ENCODE data around the gene CPTP. TPM values are rescaled to one million over a fixed set of nuclear protein-coding genes. Genes with fewer than 3 reads are reported as not detected.
A peak's percentile ranks its signal among the peaks of the same experiment; 100 is the strongest.

Gene CPTP
- polyA plus RNA-seq (2013, experiment 1 of 2), result 9.4 TPM
- 9.2 TPM for polyA plus RNA-seq (2013, experiment 2 of 2)

- Histone ChIP-seq H4K8ac (ENCODE audit: low read depth, low read length) (peak within 1 kb of the TSS; percentile 23), H4K91ac (ENCODE audit: low read depth, low read length, poor library complexity) (no peak within 1 kb of the TSS), H2BK15ac (ENCODE audit: low read length) (peak within 1 kb of the TSS; percentile 89), H3K14ac (ENCODE audit: low read length) (peak within 1 kb of the TSS; percentile 94), H3K27me3 (ENCODE audit: control insufficient read depth in 3 of 3, insufficient read depth in 3 of 3, low read depth in 1 of 3, low read length in 3 of 3) (peaks cover 0 to 2% (median 0%) of the 10 kb centered on the region in 3 experiments), H3K4me3 (ENCODE audit: low read length in 2 of 2) (peak within 1 kb of the TSS; percentile 97 to 99), H3K18ac (ENCODE audit: low read length) (peak within 1 kb of the TSS; percentile 92), H2BK12ac (ENCODE audit: low read length) (peak within 1 kb of the TSS; percentile 16), H3K79me1 (ENCODE audit: low read depth, low read length) (peaks cover 54% of the 10 kb centered on the region), H3K36me3 (replicated peaks in 1 of 2; ENCODE audit: control insufficient read depth in 2 of 2, insufficient read depth in 2 of 2, low read length in 2 of 2) (peaks cover 22 to 62% of the 10 kb centered on the region in 2 donors), H3K27ac (replicated peaks; ENCODE audit: low read length) (no peak within 1 kb of the TSS), H3K9ac (ENCODE audit: low read depth, low read length, poor library complexity) (peak within 1 kb of the TSS; percentile 97), H2BK120ac (ENCODE audit: low read depth, low read length) (peak within 1 kb of the TSS; percentile 72), H3K23ac (ENCODE audit: low read depth, low read length, poor library complexity) (peak within 1 kb of the TSS; percentile 91), H3K4me2 (ENCODE audit: insufficient read depth, low read length, poor library complexity, severe bottlenecking) (peak within 1 kb of the TSS; percentile 98), H2AK5ac (ENCODE audit: low read depth, low read length) (peak within 1 kb of the TSS; percentile 99), H3K4ac (ENCODE audit: low read length) (peak within 1 kb of the TSS; percentile 76), H3K4me1 (ENCODE audit: control insufficient read depth in 2 of 2, insufficient read depth in 1 of 2, low read depth in 1 of 2, low read length in 2 of 2) (peaks cover 14 to 16% of the 10 kb centered on the region in 2 donors), H2AFZ (ENCODE audit: low read length) (peak within 1 kb of the TSS; percentile 93), H2BK5ac (ENCODE audit: low read length) (peak within 1 kb of the TSS; percentile 94), H3K9me3 (replicated peaks in 1 of 2; ENCODE audit: control insufficient read depth in 2 of 2, insufficient read depth in 1 of 2, low read depth in 1 of 2, low read length in 2 of 2) (peaks cover 0 to 4% of the 10 kb centered on the region in 2 donors)
- WGBS, 2 donors (ENCODE audit: extremely low coverage in 2 of 2, insufficient read length in 2 of 2, insufficient replicate concordance in 1 of 2), result no CpG with 5 or more reads among the region's 84 CpGs
- DNase-seq (ENCODE audit: low spot score), result peak; percentile 89
Observed at GRCh38 chr1:1324524-1325287, at the start of gene CPTP, which contains the start of gene INTS11. CPTP (plus strand) TSS chr1:1324802; CDS start chr1:1326911, 2,109 bp downstream. INTS11 (minus strand) TSS chr1:1324660; CDS start chr1:1324608, 52 bp downstream.

- H3K23ac ChIP-seq (ENCODE audit: low read depth, low read length, poor library complexity), result peak overlapping the region; percentile 73
- H3K4me2 ChIP-seq (ENCODE audit: insufficient read depth, low read length, poor library complexity, severe bottlenecking), result peak overlapping the region; percentile 93
- peaks cover 14 to 20% of the 10 kb centered on the region in 2 donors for H3K4me1 ChIP-seq (ENCODE audit: control insufficient read depth in 2 of 2, insufficient read depth in 1 of 2, low read depth in 1 of 2, low read length in 2 of 2)
- H2BK15ac ChIP-seq (ENCODE audit: low read length), result peak overlapping the region; percentile 96
- H2BK5ac ChIP-seq (ENCODE audit: low read length), result no peak overlapping the region
- H3K9me3 ChIP-seq (replicated peaks in 1 of 2; ENCODE audit: control insufficient read depth in 2 of 2, insufficient read depth in 1 of 2, low read depth in 1 of 2, low read length in 2 of 2), result peaks cover 0 to 2% of the 10 kb centered on the region in 2 donors
- peak overlapping the region; percentile 98 for H3K14ac ChIP-seq (ENCODE audit: low read length)
- peak overlapping the region; percentile 99 for H2AK5ac ChIP-seq (ENCODE audit: low read depth, low read length)
- peak overlapping the region; percentile 86 for H4K8ac ChIP-seq (ENCODE audit: low read depth, low read length)
- H3K9ac ChIP-seq (ENCODE audit: low read depth, low read length, poor library complexity), result peak overlapping the region; percentile 93
- H3K4ac ChIP-seq (ENCODE audit: low read length), result peak overlapping the region; percentile 89
- H3K4me3 ChIP-seq (ENCODE audit: low read length in 2 of 2), result peak overlapping the region; percentile 84 to 97
- peak overlapping the region; percentile 84 for H2BK12ac ChIP-seq (ENCODE audit: low read length)
- DNase-seq (ENCODE audit: low spot score), result no peak
- no CpG with 5 or more reads among the region's 15 CpGs for WGBS, 2 donors (ENCODE audit: extremely low coverage in 2 of 2, insufficient read length in 2 of 2, insufficient replicate concordance in 1 of 2)
- H3K79me1 ChIP-seq (ENCODE audit: low read depth, low read length), result peaks cover 17% of the 10 kb centered on the region
- H4K91ac ChIP-seq (ENCODE audit: low read depth, low read length, poor library complexity), result peak overlapping the region; percentile 92
- H3K18ac ChIP-seq (ENCODE audit: low read length), result peak overlapping the region; percentile 100
- no peak overlapping the region for H3K27ac ChIP-seq (replicated peaks; ENCODE audit: low read length)
- H3K27me3 ChIP-seq (ENCODE audit: control insufficient read depth in 3 of 3, insufficient read depth in 3 of 3, low read depth in 1 of 3, low read length in 3 of 3), result no peaks in the 10 kb centered on the region
- peak overlapping the region; percentile 98 for H2AFZ ChIP-seq (ENCODE audit: low read length)
- peaks cover 8 to 27% of the 10 kb centered on the region in 2 donors for H3K36me3 ChIP-seq (replicated peaks in 1 of 2; ENCODE audit: control insufficient read depth in 2 of 2, insufficient read depth in 2 of 2, low read length in 2 of 2)
- H2BK120ac ChIP-seq (ENCODE audit: low read depth, low read length), result peak overlapping the region; percentile 87
Observed at GRCh38 chr1:1274931-1275431, 49.6 kb upstream of the CPTP start.

- Histone ChIP-seq H3K27ac (replicated peaks; ENCODE audit: low read length) (no peak overlapping the region), H3K14ac (ENCODE audit: low read length) (no peak overlapping the region), H3K79me1 (ENCODE audit: low read depth, low read length) (peaks cover 14% of the 10 kb centered on the region), H3K4me1 (ENCODE audit: control insufficient read depth in 2 of 2, insufficient read depth in 1 of 2, low read depth in 1 of 2, low read length in 2 of 2) (peaks cover 14 to 20% of the 10 kb centered on the region in 2 donors), H2BK12ac (ENCODE audit: low read length) (no peak overlapping the region), H2BK120ac (ENCODE audit: low read depth, low read length) (no peak overlapping the region), H3K4ac (ENCODE audit: low read length) (no peak overlapping the region), H4K8ac (ENCODE audit: low read depth, low read length) (no peak overlapping the region), H3K9ac (ENCODE audit: low read depth, low read length, poor library complexity) (no peak overlapping the region), H2AFZ (ENCODE audit: low read length) (no peak overlapping the region), H3K27me3 (ENCODE audit: control insufficient read depth in 3 of 3, insufficient read depth in 3 of 3, low read depth in 1 of 3, low read length in 3 of 3) (no peaks in the 10 kb centered on the region), H3K9me3 (replicated peaks in 1 of 2; ENCODE audit: control insufficient read depth in 2 of 2, insufficient read depth in 1 of 2, low read depth in 1 of 2, low read length in 2 of 2) (peaks cover 0 to 2% of the 10 kb centered on the region in 2 donors), H3K36me3 (replicated peaks in 1 of 2; ENCODE audit: control insufficient read depth in 2 of 2, insufficient read depth in 2 of 2, low read length in 2 of 2) (peaks cover 8 to 19% of the 10 kb centered on the region in 2 donors), H4K91ac (ENCODE audit: low read depth, low read length, poor library complexity) (no peak overlapping the region), H2BK5ac (ENCODE audit: low read length) (no peak overlapping the region), H2BK15ac (ENCODE audit: low read length) (no peak overlapping the region), H2AK5ac (ENCODE audit: low read depth, low read length) (no peak overlapping the region), H3K18ac (ENCODE audit: low read length) (no peak overlapping the region), H3K23ac (ENCODE audit: low read depth, low read length, poor library complexity) (no peak overlapping the region), H3K4me3 (ENCODE audit: low read length in 2 of 2) (no peak overlapping the region), H3K4me2 (ENCODE audit: insufficient read depth, low read length, poor library complexity, severe bottlenecking) (no peak overlapping the region)
- DNase-seq (ENCODE audit: low spot score), result no peak
- no CpG with 5 or more reads among the region's 9 CpGs for WGBS, 2 donors (ENCODE audit: extremely low coverage in 2 of 2, insufficient read length in 2 of 2, insufficient replicate concordance in 1 of 2)
Observed at GRCh38 chr1:1275836-1276235, 48.8 kb upstream of the CPTP start.

- Histone ChIP-seq H2BK120ac (ENCODE audit: low read depth, low read length) (no peak overlapping the region), H3K27ac (replicated peaks; ENCODE audit: low read length) (no peak overlapping the region), H4K91ac (ENCODE audit: low read depth, low read length, poor library complexity) (no peak overlapping the region), H4K8ac (ENCODE audit: low read depth, low read length) (no peak overlapping the region), H3K79me1 (ENCODE audit: low read depth, low read length) (peaks cover 5% of the 10 kb centered on the region), H2BK15ac (ENCODE audit: low read length) (no peak overlapping the region), H3K4me2 (ENCODE audit: insufficient read depth, low read length, poor library complexity, severe bottlenecking) (no peak overlapping the region), H3K4me1 (ENCODE audit: control insufficient read depth in 2 of 2, insufficient read depth in 1 of 2, low read depth in 1 of 2, low read length in 2 of 2) (peaks cover 5 to 12% of the 10 kb centered on the region in 2 donors), H3K23ac (ENCODE audit: low read depth, low read length, poor library complexity) (no peak overlapping the region), H3K9me3 (replicated peaks in 1 of 2; ENCODE audit: control insufficient read depth in 2 of 2, insufficient read depth in 1 of 2, low read depth in 1 of 2, low read length in 2 of 2) (no peaks in the 10 kb centered on the region), H2AFZ (ENCODE audit: low read length) (no peak overlapping the region), H3K4me3 (ENCODE audit: low read length in 2 of 2) (no peak overlapping the region), H2BK5ac (ENCODE audit: low read length) (no peak overlapping the region), H3K14ac (ENCODE audit: low read length) (no peak overlapping the region), H2AK5ac (ENCODE audit: low read depth, low read length) (no peak overlapping the region), H3K9ac (ENCODE audit: low read depth, low read length, poor library complexity) (no peak overlapping the region), H3K18ac (ENCODE audit: low read length) (no peak overlapping the region), H3K27me3 (ENCODE audit: control insufficient read depth in 3 of 3, insufficient read depth in 3 of 3, low read depth in 1 of 3, low read length in 3 of 3) (no peaks in the 10 kb centered on the region), H3K36me3 (replicated peaks in 1 of 2; ENCODE audit: control insufficient read depth in 2 of 2, insufficient read depth in 2 of 2, low read length in 2 of 2) (no peaks in the 10 kb centered on the region), H3K4ac (ENCODE audit: low read length) (no peak overlapping the region), H2BK12ac (ENCODE audit: low read length) (no peak overlapping the region)
- DNase-seq (ENCODE audit: low spot score), result no peak
- no CpG with 5 or more reads among the region's 13 CpGs for WGBS, 2 donors (ENCODE audit: extremely low coverage in 2 of 2, insufficient read length in 2 of 2, insufficient replicate concordance in 1 of 2)
Observed at GRCh38 chr1:1278620-1279019, 46.0 kb upstream of the CPTP start.
